Brain microvascular endothelial cell (primary cell): Measurements from ENCODE around the gene NRCAM.

Experiments used
- DNase-seq: peaks from one replicate; pipeline ENCODE4 v3.0.0-alpha.2; 2020
- H3K27ac ChIP-seq: fragments of 250-450 bp; sonication (Bioruptor Pico); 2 replicates; pipeline ENCODE4 v1.5.1; 2020; ENCODE audit warnings: mild to moderate bottlenecking, moderate library complexity
- H3K27me3 ChIP-seq: fragments of 250-450 bp; sonication (Bioruptor Pico); replicated peaks from 2 replicates; pipeline ENCODE4 v1.5.1; 2020; ENCODE audit warnings: mild to moderate bottlenecking
- H3K36me3 ChIP-seq: fragments of 250-450 bp; sonication (Bioruptor Pico); replicated peaks from 2 replicates; pipeline ENCODE4 v1.5.1; 2020; ENCODE audit warnings: mild to moderate bottlenecking
- H3K4me3 ChIP-seq: 2 replicates; pipeline ENCODE4 v1.5.1; 2011; ENCODE audit warnings: low read depth, mild to moderate bottlenecking, control low read depth, low read length, moderate library complexity
- in situ Hi-C: cut with HindIII; loops from 2 replicates; pipeline ENCODE4 v1.10.0; 2017; ENCODE audit warnings: low sequenced_read_pairs, low pct_ligation_motif_present
- TF ChIP-seq, protein P1 (sequence below): IDR thresholded peaks from 2 replicates; pipeline ENCODE4 v1.5.1; 2011; ENCODE audit warnings: low read depth, mild to moderate bottlenecking, moderate library complexity, low read length, control low read depth, inconsistent platforms; ENCODE audit errors: missing control alignments

NRCAM gene

GRCh38 chr7:108330227-108330626 lies 126.0 kb downstream of the NRCAM start:
- no peaks in the 10 kb centered on the region for H3K36me3 ChIP-seq
- no peaks in the 10 kb centered on the region for H3K27me3 ChIP-seq
- H3K27ac ChIP-seq = no peak overlapping the region
- in situ Hi-C loops = no loop called here
- H3K4me3 ChIP-seq = no peak overlapping the region
- DNase-seq = no peak
- TF ChIP-seq, protein P1, sequence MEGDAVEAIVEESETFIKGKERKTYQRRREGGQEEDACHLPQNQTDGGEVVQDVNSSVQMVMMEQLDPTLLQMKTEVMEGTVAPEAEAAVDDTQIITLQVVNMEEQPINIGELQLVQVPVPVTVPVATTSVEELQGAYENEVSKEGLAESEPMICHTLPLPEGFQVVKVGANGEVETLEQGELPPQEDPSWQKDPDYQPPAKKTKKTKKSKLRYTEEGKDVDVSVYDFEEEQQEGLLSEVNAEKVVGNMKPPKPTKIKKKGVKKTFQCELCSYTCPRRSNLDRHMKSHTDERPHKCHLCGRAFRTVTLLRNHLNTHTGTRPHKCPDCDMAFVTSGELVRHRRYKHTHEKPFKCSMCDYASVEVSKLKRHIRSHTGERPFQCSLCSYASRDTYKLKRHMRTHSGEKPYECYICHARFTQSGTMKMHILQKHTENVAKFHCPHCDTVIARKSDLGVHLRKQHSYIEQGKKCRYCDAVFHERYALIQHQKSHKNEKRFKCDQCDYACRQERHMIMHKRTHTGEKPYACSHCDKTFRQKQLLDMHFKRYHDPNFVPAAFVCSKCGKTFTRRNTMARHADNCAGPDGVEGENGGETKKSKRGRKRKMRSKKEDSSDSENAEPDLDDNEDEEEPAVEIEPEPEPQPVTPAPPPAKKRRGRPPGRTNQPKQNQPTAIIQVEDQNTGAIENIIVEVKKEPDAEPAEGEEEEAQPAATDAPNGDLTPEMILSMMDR = no peak

DNA sequence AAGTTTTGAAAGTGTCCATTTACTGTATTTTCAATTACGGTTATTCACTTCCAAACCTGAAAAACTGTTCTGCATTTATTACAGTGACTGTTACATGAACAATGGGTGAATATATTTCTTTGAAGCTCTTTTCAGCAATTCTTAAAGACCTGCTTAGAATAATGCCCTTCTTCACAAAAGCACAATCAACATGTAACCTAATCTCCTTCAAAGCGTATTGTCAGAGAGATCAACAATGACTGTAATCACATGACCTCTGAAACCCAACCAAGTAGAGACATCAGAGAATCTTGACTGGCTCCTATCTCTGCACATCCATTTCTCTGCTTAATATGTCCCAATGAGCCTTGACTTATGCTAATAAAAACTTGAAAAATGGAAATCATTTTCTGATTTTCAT lies 126.7 kb downstream of the NRCAM start:
- Histone ChIP-seq H3K27ac (no peak overlapping the region), H3K4me3 (no peak overlapping the region), H3K36me3 (no peaks in the 10 kb centered on the region), H3K27me3 (no peaks in the 10 kb centered on the region)
- in situ Hi-C loops = no loop called here
- DNase-seq = no peak
- TF ChIP-seq, protein P1 = no peak

DNA sequence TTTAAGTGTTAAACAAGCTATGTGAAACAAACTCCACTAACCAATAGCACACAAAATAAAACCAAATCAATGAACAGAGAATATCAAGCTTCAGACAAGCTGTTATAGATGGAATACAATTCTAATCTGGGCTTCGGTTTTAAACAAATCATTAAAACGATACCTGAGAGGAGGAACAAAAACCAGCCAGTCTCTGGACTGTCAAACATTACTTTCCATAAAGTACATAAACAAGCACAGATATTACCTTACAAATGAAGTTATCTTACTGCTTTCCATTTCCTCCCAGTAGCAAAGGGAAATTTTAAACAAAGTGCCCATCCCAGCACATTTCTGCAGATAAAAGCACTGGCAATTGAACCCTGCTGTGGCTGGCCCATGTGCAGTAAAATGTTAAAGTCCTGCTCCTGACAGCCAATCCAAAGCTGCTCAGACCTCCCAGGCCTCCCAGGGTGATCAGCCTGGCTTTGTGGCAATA lies 128.0 kb downstream of the NRCAM start:
- H3K36me3 ChIP-seq = no peaks in the 10 kb centered on the region
- H3K27ac ChIP-seq = no peak overlapping the region
- H3K4me3 ChIP-seq = no peak overlapping the region
- DNase-seq = no peak
- no peaks in the 10 kb centered on the region for H3K27me3 ChIP-seq
- TF ChIP-seq, protein P1 = no peak
- in situ Hi-C loops = no loop called here

DNA sequence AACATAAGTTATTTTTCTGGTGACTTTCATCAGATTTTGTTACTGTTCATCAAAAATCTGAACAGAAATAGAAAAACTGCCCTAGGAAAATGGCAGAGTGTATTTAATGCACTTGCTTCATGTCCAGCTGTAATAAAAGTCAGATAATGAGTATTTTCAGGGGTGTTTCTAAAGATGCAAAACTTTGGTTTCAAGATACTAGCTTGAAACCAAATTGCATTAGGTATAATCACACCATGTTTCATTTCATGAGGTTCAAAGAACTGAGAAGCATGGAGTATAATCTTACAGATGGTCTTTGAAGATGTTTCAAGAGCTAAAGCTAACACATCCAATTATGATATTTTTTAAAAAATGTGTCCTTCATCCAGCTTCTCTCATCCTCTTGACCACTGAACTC lies 128.9 kb downstream of the NRCAM start:
- DNase-seq = no peak
- no peak overlapping the region for H3K27ac ChIP-seq
- no peak overlapping the region for H3K4me3 ChIP-seq
- H3K27me3 ChIP-seq = no peaks in the 10 kb centered on the region
- TF ChIP-seq, protein P1 = no peak
- no peaks in the 10 kb centered on the region for H3K36me3 ChIP-seq
- in situ Hi-C loops = no loop called here

GRCh38 chr7:108326938-108327337 lies 129.3 kb downstream of the NRCAM start:
- TF ChIP-seq, protein P1 = no peak
- H3K27me3 ChIP-seq = no peaks in the 10 kb centered on the region
- H3K36me3 ChIP-seq = no peaks in the 10 kb centered on the region
- DNase-seq = no peak
- no peak overlapping the region for H3K27ac ChIP-seq
- no peak overlapping the region for H3K4me3 ChIP-seq
- in situ Hi-C loops = no loop called here
